Hematopoietic multipotent progenitor cell treated with erythropoietin and hydrocortisone succinate and interleukin-3 and kit ligand, for 17 days (in vitro differentiated cells): Measurements from ENCODE around the gene ZNF594.
"Not testable (repeated sequence)": the region's sequence is repeated elsewhere in the genome, so short reads cannot be mapped to it uniquely, and the experiment has no call there.

ENCODE experiments used
- DNase-seq: peaks from one replicate; pipeline ENCODE4 v3.0.0-alpha.2; 2015; ENCODE audit warnings: low spot score

Gene ZNF594

GRCh38 chr17:5191541-5192417, at the start of gene ZNF594:
ZNF594 (minus strand) TSS chr17:5191868; CDS start chr17:5184256, 7,612 bp downstream.
- DNase-seq = peak; percentile 81

- DNase-seq = not testable (repeated sequence)
Observed at GRCh38 chr17:5239769-5240168, 48.1 kb upstream of the ZNF594 start.

- no peak for DNase-seq
Observed at GRCh38 chr17:5238333-5238732, 46.7 kb upstream of the ZNF594 start.

- DNase-seq = peak; percentile 58
Observed at GRCh38 chr17:5237541-5238016, 45.9 kb upstream of the ZNF594 start.

GRCh38 chr17:5236938-5237540, 45.4 kb upstream of the ZNF594 start:
- DNase-seq = no peak

GRCh38 chr17:5234645-5235576, 43.2 kb upstream of the ZNF594 start, which contains the start of gene SCIMP:
SCIMP (minus strand) TSS chr17:5234860; CDS start chr17:5234755, 105 bp downstream.
- no peak for DNase-seq

- not testable (repeated sequence) for DNase-seq
Observed at GRCh38 chr17:5233492-5233891, 41.8 kb upstream of the ZNF594 start.

- no peak for DNase-seq
Observed at GRCh38 chr17:5226940-5227878, 35.5 kb upstream of the ZNF594 start.

GRCh38 chr17:5225668-5226457, 34.2 kb upstream of the ZNF594 start:
- no peak for DNase-seq

GRCh38 chr17:5221912-5222311, 30.2 kb upstream of the ZNF594 start:
- not testable (repeated sequence) for DNase-seq

- no peak for DNase-seq
Observed at GRCh38 chr17:5220074-5220473, 28.4 kb upstream of the ZNF594 start.

- no peak for DNase-seq
Observed at GRCh38 chr17:5219536-5219935, 27.9 kb upstream of the ZNF594 start.

- not testable (repeated sequence) for DNase-seq
Observed at GRCh38 chr17:5217562-5217961, 25.9 kb upstream of the ZNF594 start.

- no peak for DNase-seq
Observed at GRCh38 chr17:5211458-5211857, 19.8 kb upstream of the ZNF594 start.

GRCh38 chr17:5210614-5211252, 19.1 kb upstream of the ZNF594 start:
- DNase-seq = no peak

GRCh38 chr17:5210091-5210490, 18.4 kb upstream of the ZNF594 start:
- no peak for DNase-seq

GRCh38 chr17:5209396-5209795, 17.7 kb upstream of the ZNF594 start:
- no peak for DNase-seq

- DNase-seq = no peak
Observed at GRCh38 chr17:5203908-5204294, 12.2 kb upstream of the ZNF594 start.

GRCh38 chr17:5203178-5203907, 11.7 kb upstream of the ZNF594 start:
- no peak for DNase-seq
